ENCODE measurements around the gene COL27A1. TPM values are rescaled to one million over a fixed set of nuclear protein-coding genes. Genes with fewer than 3 reads are reported as not detected.

The COL27A1 gene
- total and polyA plus RNA-seq, 2 experiments from 2014 or later: 44.6 to 47.0 TPM

- no peaks in the 10 kb centered on the region for H3K79me2 ChIP-seq
- H2AFZ ChIP-seq: no peak overlapping the region
- over 99% methylated on average over 10 of the region's 10 CpGs for WGBS (ENCODE audit: low lambda C conversion rate, missing lambda C conversion rate)
- H4K20me1 ChIP-seq (ENCODE audit: insufficient read depth, poor library complexity, severe bottlenecking): no peaks in the 10 kb centered on the region
- H3K4me2 ChIP-seq: no peak overlapping the region
- no peak overlapping the region for H3K27ac ChIP-seq
- no peaks in the 10 kb centered on the region for H3K27me3 ChIP-seq
- peaks cover 23% of the 10 kb centered on the region for H3K4me1 ChIP-seq (ENCODE audit: insufficient read depth)
- no peaks in the 10 kb centered on the region for H3K9me3 ChIP-seq (ENCODE audit: low read depth)
- no peak for TF ChIP-seq EZH2 (IDR thresholded peaks at IDR 0.05; ENCODE audit: borderline replicate concordance)
- H3K4me3 ChIP-seq: no peak overlapping the region
- DNase-seq (ENCODE audit: low spot score): no peak
- no peaks in the 10 kb centered on the region for H3K9me2 ChIP-seq (replicated peaks; ENCODE audit: insufficient read depth)
- H3K36me3 ChIP-seq (replicated peaks; ENCODE audit: insufficient read depth, low read depth): no peaks in the 10 kb centered on the region
These were observed 71.1 kb downstream of the COL27A1 start for GRCh38 chr9:114226246-114227055.

- Histone ChIP-seq H2AFZ (no peak overlapping the region), H3K9me2 (replicated peaks; ENCODE audit: insufficient read depth) (no peaks in the 10 kb centered on the region), H3K27me3 (no peaks in the 10 kb centered on the region), H3K79me2 (no peaks in the 10 kb centered on the region), H3K4me2 (no peak overlapping the region), H3K27ac (no peak overlapping the region), H3K9me3 (ENCODE audit: low read depth) (no peaks in the 10 kb centered on the region), H3K36me3 (replicated peaks; ENCODE audit: insufficient read depth, low read depth) (no peaks in the 10 kb centered on the region), H4K20me1 (ENCODE audit: insufficient read depth, poor library complexity, severe bottlenecking) (no peaks in the 10 kb centered on the region), H3K4me1 (ENCODE audit: insufficient read depth) (peaks cover 23% of the 10 kb centered on the region), H3K4me3 (no peak overlapping the region)
- TF ChIP-seq EZH2phosphoT487 (IDR thresholded peaks at IDR 0.05; ENCODE audit: low read depth, severe bottlenecking, unreplicated experiment) (no peak), CTCF (IDR thresholded peaks at IDR 0.05; ENCODE audit: poor library complexity) (no peak), EZH2 (IDR thresholded peaks at IDR 0.05; ENCODE audit: borderline replicate concordance) (no peak)
- 78% methylated on average over 16 of the region's 16 CpGs for WGBS (ENCODE audit: low lambda C conversion rate, missing lambda C conversion rate)
- DNase-seq (ENCODE audit: low spot score): no peak
These were observed 72.1 kb downstream of the COL27A1 start for GRCh38 chr9:114227288-114228015.

- H4K20me1 ChIP-seq (ENCODE audit: insufficient read depth, poor library complexity, severe bottlenecking): no peaks in the 10 kb centered on the region
- H3K9me3 ChIP-seq (ENCODE audit: low read depth): no peaks in the 10 kb centered on the region
- H3K9me2 ChIP-seq (replicated peaks; ENCODE audit: insufficient read depth): no peaks in the 10 kb centered on the region
- H2AFZ ChIP-seq: no peak overlapping the region
- H3K4me2 ChIP-seq: no peak overlapping the region
- peaks cover 23% of the 10 kb centered on the region for H3K4me1 ChIP-seq (ENCODE audit: insufficient read depth)
- H3K27ac ChIP-seq: no peak overlapping the region
- no peak overlapping the region for H3K4me3 ChIP-seq
- TF ChIP-seq EZH2phosphoT487 (IDR thresholded peaks at IDR 0.05; ENCODE audit: low read depth, severe bottlenecking, unreplicated experiment) (no peak), EZH2 (IDR thresholded peaks at IDR 0.05; ENCODE audit: borderline replicate concordance) (no peak), CTCF (IDR thresholded peaks at IDR 0.05; ENCODE audit: poor library complexity) (no peak)
- no peak for DNase-seq (ENCODE audit: low spot score)
- no peaks in the 10 kb centered on the region for H3K36me3 ChIP-seq (replicated peaks; ENCODE audit: insufficient read depth, low read depth)
- H3K27me3 ChIP-seq: no peaks in the 10 kb centered on the region
- no peaks in the 10 kb centered on the region for H3K79me2 ChIP-seq
- WGBS (ENCODE audit: low lambda C conversion rate, missing lambda C conversion rate): 69% methylated on average over 17 of the region's 17 CpGs
These were observed 72.9 kb downstream of the COL27A1 start for GRCh38 chr9:114228016-114228808.
